OCI-LY7 (cell line): Measurements from ENCODE around the gene CNTN1.

Source experiments
- CTCF ChIP-seq: fragments of 200-600 bp; sonication (generic); conservative IDR thresholded peaks from 2 replicates; pipeline ENCODE4 v1.5.1; 2014; ENCODE audit warnings: mild to moderate bottlenecking, antibody characterized with exemption, low read length, moderate library complexity, mixed read lengths
- EZH2phosphoT487 ChIP-seq: fragments of 200-600 bp; sonication (generic); IDR thresholded peaks from 2 replicates; pipeline ENCODE4 v1.6.1; 2018; ENCODE audit warnings: low read depth, borderline replicate concordance, mild to moderate bottlenecking, mixed run types, antibody characterized with exemption, low read length, moderate library complexity, mixed read lengths

- TF ChIP-seq CTCF (no peak), EZH2phosphoT487 (no peak)
Measured at GRCh38 chr12:40717576-40717975, 25.3 kb downstream of the CNTN1 start.
